HG02588 (cell line): Measurements from ENCODE around the gene RFNG.

Experiments used
- ATAC-seq: cut with Tn5 transposase; IDR thresholded peaks from one replicate; pipeline ENCODE4 v1.9.1; 2021; ENCODE audit warnings: mild to moderate bottlenecking, moderate library complexity; ENCODE audit not compliant: unreplicated experiment

RFNG gene

DNA sequence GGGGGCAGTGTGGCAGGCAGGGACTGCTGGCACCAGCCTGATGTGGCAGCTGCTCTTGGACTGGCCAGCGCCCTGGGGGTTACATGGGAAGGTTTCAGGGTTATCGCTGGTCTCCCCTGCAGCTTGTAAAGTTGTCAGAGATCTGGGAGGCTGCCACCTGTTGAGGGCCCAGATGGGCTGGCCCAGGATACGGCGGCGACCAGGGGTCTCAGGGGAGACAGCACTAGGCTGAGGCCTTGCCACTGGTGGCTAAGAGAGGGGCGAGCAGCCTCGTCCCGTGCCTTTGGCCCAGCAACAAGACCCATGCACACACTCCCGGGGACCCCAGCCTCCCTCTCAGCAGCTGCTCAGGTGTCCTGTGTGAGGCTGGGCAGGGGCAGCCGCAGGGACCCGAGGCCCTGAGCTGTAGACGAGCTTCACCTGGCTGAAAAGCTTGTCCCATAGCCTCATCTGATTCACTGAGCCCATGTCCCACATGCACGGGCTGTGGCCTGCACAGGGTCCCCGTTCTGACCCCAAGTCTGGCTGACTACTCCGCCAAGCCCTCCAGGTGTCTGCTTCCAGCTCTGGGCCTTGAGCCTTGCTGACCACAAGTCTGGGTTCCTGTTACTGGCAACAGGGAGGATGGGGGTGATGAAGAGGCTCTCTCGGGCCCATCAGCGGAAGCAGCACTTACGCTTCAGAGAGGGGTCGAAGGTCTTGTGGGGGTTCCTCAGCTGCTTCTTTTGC lies 7.8 kb upstream of the RFNG start:
- ATAC-seq: no peak

DNA sequence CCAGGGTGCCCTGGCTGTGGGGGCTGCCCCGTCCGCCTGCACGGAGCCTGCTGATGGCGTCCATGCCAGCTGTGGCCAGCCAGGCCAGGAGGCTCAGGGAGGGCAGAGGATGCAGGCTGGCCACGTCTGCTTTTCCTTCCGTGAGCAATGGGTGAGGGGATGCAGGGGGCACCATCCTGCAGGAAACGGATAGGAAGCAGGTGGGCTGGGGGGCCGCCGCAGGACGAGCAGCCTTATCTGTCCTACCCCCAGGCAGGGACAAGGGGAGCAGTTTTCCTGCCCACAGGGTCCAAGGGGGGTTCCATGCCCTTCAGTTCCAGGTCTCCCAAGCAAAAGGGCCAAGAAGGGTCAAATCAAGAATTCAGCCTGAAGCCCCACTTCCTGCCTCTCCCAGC lies 7.2 kb upstream of the RFNG start:
- ATAC-seq: no peak

DNA sequence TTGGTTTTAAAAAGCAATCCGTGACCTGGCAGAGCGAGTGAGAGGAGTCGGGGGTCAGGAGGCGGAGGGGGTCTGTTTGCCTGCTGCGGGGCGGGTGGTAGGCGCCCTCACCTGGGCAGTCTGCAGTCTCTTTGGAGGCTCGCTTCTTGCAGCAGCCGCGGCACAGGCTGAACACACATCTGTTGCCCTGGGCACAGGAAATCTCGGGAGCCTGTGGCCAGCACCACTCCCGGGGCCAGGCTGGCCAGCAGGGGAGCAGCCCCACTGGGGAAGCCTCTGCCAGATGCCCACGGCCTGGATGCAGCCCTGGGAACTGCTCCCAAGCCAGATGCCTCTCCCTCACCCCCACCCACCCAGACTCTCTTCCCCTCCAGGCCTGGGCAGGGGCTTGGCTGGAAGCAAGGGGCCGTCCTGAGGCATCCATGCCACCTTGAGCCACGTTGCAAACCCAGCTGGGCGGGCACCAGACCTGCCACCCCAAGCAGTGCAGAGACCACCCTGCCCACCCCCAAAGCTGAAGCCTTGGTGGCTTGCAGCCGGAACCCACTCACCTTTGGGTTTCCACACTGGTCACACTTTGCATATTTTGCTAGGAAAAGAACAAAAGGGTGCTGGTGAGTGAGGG lies 6.7 kb upstream of the RFNG start:
- ATAC-seq: no peak

DNA sequence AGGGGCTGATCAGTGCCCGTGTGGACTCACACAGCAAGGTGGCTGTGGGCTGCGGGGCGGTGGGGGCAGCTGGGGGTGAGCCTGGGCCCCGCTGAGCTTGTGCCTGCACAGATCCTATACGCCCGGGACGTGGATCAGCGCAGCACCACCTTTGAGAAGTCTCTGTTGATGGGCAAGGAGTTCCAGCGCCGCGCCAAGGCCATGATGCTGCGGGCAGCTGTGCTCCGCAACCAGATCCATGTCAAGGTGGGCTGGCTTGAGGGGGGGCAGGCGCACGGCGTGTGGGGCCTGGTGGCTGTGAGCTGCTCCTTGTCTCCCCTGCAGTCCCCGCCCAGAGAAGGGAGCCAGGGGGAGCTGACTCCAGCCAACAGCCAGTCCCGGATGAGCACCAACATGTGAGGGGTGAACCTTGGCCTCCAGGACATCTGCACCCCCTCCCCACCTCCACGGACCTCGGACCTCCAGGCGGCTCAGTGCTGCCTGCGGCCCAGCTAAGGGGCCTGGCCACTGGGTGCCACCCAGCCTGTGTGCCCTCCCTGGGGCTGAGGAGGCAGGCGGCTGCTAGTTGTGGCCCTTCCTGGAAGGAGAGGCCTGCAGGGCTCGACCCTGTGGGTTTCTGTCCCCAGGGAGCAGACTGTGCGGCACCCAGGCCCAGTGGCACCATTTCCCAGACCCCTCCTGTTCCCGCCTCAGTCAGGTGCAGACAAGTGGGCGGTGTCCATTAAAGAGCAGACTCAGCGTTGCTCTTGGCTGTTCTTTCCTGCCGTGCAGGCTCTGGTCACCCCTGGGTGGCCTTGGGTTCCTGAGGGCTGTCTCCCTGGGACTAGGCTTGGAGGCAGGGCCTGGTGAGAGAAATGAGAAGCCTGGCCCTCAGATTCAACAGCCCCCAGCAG lies 5.4 kb upstream of the RFNG start:
- no peak for ATAC-seq

DNA sequence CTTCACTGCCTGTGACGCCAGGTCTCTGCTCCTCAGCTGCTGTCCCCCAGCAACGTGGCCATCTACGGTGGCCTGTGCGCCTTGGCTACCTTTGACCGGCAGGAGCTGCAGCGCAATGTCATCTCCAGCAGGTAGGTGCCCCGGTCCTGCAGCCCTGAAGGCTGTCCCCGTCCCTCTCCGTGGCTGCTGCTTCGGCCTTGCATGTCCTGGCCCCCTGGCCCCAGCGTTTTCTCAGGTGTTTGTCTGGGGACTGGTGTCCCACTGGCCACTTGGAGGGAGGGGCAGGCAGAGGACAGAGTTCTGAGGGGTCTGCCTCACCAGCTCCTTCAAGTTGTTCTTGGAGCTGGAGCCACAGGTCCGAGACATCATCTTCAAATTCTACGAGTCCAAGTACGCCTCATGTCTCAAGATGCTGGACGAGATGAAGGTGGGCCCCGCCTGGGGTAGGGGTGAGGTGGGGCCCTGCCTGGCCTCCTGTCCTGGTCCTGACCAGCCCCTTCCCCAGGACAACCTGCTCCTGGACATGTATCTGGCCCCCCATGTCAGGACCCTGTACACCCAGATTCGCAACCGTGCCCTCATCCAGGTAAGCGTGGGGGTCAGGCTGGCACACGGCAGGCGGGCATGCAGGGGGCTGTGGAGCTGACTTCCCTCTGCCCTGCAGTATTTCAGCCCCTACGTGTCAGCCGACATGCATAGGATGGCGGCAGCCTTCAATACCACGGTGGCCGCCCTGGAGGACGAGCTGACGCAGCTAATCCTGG lies 4.5 kb upstream of the RFNG start:
- ATAC-seq: no peak

DNA sequence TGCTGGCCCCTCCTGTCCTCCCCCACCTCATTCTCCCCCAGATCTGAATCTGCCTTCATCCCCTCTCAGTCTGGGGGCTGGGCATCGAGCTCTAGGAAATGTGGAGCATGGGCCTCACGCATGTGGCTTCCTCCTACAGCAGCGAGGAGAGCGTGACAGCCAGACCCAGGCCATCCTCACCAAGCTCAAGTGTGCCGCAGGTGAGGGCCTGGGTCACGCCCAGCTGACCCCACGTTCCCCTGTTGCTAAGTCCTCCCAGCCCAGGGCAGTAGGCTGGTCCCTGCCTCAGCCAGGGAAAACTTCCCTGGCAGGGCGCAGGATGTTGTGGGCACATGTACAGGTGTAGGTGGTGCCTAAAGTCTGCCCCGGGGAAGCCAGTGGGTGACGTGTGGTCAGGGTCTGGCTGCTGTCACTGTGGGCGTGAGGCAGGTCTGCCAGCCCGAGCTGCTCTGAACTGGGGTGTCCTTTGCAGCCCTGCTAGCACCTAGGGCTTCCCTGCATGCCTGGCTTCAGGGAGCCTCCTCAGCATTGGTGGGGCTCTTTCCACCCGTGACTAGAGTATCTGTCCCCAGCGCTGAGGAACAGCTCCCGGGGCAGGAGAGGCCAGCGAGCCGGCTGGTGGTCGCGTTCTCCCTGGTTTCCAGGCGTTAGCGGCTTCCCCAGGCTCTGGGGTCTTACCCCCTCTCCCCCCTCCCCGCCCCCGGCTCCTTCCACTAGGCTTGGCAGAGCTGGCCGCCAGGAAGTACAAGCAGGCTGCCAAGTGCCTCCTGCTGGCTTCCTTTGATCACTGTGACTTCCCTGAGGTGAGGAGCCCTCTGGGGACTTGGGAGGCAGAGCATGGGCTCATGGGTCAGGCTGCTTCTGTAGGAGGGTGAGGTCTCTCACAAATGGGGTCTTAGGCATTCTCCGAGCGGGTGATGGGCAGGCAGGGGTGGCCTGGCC lies 3.7 kb upstream of the RFNG start:
- ATAC-seq: no peak

DNA sequence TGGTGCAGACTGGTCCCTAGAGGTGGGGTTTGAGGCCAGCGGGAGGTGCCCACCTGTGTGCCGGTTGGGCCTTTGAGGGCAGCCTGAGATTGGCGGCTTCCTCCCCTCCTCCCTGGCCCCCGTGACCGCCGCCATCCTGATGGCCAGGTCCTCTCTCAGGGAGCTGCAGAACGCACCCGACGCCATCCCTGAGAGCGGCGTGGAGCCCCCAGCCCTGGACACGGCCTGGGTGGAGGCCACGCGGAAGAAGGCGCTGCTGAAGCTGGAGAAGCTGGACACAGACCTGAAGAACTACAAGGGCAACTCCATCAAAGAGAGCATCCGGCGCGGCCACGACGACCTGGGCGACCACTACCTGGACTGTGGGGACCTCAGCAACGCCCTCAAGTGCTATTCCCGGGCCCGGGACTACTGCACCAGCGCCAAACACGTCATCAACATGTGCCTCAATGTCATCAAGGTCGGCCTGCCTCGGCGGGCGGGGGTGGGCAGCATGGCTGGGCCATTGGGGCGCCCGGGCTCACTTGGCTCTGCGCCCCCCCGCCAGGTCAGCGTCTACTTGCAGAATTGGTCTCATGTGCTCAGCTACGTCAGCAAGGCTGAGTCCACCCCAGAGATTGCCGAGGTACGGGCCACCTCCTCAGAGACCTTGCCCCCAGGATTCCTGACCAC lies 2.9 kb upstream of the RFNG start:
- ATAC-seq: no peak

DNA sequence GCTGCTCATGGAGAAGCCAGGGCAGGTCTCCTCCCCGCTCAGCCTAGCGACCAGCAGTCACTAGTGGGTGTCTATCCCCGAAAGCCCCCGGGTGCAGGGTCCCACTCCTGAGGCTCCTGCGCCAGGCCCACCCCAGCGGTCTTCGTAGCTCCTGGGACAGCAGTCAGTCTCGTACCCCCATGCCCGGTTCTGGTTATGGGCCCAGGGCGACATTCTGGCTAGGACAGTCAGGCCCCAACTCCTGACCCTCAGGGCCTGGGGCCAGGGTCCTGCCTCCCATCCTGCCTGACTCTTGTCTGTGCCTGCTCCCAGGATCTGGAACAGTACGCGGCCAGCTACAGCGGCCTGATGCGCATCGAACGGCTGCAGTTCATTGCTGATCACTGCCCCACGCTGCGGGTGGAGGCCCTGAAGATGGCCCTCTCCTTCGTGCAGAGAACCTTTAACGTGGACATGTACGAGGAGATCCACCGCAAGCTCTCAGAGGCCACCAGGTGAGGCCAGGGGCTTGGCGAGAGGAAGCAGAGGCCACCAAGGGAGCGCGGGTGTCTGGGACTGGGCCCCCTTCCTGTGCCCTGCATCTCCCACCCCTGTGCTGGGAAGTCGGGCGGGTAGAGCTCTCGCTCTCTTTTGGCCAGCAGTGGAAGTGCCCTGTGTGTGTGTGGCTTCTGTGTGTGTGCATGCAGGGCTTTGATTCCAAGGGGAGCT lies 2.1 kb upstream of the RFNG start:
- no peak for ATAC-seq

DNA sequence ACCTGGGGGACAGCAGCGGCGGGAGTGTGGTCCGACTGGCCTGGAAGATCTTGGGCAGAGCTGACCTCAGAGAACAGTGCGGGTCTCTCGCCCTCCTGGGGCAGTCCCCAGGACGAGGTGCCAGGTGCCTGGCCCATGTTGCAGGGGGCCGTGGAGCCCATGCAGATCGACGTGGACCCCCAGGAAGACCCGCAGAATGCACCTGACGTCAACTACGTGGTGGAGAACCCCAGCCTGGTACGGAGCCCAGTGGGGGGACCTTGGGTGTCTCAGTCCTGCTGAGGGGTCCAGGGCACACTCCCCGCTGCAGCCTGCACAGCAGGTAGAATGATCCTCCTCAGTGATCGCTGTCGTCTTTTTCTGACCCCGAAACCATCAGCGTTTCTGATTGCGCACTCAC lies 1.5 kb upstream of the RFNG start:
- ATAC-seq: no peak

DNA sequence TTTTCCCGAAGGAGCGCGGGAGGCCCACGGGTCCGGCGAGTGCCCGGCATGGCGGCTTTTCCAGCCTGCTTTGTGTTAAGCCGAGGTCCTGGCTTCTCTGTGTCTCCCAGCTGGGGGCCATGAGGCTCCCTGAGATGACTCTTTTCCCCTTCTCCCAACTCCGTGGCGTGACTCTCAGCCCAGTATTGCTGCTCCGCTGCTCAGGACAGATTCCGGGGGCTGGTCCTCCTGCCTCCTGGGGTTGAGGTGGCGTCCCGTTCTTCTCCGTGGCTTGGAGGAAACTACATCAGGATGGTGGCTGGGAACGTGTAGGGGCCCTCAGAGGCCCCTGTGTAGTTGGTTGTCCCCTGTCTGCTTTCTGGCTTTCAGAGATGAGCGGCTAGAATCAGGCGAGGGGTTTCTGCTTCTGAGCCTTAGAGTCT lies 1.0 kb upstream of the RFNG start:
- no peak for ATAC-seq

DNA sequence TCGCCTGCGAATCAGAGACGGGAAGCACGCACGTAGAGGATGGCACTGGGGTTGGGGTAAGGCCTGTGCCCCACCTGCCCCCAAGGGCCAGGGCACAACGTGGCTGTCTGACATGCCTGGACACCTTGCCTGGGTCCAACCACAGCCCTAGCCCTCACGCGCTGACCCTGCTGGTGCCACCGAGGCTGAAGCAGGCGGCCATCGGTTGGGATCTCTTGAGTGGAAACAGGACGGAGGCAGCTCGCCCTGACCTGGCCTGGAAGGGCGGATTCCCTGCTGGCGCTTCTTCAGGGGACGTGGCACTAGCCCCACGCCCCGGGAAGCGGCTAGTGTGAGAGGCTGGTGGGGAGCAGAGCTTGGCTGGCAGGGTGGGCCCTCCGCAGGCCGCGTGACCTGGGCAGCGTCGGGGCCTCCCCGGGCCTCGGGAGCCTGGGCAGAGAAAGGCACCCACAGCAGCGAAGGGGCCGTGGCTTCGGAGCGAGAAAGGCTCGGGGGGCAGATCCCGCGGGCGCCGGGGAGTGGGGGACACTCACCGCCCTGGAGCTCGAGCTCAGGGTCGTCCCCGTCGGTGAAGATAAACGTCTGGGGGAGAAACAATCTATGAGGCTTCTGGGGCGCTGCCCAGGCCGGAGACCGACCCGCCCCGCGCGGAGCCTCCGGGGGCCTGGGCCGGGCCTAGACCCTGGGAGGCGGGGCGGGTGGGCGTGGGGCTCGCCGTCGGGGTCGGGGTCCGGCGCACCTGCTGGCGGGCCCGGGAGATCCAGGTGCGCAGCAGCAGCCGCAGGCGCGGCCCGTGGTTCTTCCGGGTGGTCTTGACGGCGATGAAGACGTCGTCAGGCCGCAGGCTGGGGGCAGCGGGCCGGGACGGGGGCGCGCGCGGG lies 610 bp downstream of the RFNG start:
- ATAC-seq: no peak

DNA sequence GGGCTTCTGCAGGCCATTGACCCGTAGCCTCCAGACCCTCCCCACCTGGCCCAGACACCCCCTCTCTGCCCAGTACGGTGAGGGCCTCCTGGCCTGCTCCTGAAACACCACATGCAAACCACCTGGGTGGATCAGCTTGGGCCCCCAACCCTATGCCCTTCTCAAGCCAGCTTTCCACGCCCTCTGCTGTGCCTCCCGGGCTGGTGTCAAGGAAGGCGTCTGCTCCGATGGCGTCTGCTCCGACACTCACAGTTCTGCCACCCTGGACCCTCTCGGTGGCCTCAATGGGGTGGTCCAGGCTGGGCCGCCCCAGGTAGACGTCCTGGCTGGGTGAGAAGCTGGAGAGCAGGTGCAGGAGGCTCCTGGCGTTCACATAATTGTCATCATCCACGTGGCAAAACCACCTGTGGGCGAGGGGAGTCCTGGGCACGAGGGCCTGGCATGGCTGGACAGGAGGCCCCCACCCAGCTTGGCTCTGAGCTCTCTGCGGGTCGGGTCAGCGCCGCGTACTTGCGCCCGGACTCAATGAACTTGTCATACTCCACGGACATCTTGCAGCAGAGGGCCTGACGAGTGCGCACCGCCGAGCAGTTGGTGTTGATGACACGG lies 1.4 kb downstream of the RFNG start:
- no peak for ATAC-seq

DNA sequence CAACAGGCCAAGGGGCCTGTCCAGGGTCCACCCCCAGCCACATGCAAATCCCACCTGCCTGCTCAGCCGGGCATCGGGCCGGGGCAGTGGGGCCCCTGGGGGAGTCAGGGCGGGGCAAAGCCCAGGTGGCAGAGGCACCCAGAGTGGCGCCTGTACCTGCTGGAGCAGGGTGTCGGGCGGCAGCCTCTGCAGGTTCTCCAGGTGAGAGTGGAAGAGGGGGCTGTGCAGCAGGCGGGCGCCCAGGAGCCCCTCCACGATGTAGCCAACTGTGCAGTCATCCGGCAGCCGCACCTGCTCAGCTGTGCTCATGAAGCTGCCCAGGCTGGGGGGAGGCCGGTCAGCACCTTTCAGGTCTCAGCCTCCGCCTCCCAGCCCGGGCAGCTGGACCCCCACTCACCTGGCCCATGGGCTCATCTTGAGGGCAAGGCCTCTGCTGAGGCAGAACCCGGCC lies 2.1 kb downstream of the RFNG start:
- ATAC-seq: no peak

DNA sequence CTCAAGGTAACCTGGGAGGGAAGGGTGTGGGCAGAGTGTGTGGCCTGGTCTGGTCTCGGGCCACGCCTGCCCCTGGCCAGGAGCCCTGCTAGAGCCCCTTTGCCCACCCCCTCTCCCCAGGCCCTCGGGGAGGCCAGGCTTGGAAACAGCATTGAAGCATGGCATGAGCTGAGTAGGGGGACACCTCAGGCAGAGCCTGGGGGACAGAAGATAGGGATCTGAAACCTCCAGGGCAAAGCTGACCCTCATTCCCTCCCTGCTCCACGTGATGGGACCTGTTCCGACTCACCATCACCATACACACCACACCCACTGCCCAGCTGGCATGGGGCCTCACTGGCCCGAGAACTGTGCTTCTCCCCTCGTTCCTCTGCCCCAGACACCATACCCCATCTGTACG lies 2.5 kb downstream of the RFNG start:
- no peak for ATAC-seq

DNA sequence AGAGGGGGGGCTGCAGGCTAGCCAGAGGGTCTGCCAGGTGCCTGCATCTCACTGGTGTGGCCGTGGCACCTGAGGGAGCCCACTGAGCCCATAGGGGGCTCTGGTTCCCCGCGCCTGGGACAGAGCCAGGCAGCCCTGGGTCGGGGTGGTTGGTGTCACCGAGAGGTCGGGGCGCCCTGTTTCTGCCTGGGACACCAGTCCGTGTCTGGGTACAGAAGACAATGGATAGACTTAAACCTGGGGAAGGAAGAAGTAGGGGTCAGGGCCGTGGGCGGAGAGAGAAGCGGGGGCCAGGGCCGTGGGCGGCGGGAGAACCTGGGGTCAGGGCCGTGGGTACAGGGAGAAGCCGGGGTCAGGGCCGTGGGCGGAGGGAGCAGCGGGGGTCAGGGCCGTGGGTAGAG lies 3.0 kb downstream of the RFNG start:
- no peak for ATAC-seq

DNA sequence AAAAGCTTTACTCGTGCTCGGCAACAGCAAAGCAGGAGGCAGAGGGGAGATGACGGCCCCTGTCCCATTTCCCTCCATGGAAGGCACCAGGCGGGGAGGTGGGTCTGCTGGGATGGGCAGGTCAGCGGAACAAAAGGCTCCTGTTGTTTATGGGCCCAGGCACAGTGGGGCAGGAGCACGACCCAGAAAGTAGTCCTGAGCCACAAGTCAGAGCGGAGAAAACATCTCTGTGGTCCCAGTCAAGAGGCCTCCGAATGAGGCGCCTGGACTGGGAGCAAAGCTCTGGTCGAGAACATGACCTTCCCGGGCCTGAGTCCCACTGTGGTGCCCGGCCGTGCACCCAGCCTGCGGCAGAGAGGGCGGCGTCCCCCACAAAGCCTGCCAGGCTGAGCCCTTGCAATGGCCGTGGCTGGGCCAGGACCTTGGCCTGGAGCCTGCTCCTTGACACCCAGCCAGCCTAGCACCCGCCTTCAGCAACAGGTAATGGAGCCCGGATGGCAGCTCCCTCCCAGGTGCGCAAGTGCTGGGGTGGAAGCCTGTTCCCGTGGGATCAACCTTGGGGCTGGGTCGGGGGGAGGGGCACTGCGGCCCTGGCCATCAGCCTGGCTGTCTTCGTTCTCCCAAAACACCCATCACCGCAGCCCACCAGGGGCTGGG lies 3.6 kb downstream of the RFNG start:
- no peak for ATAC-seq

DNA sequence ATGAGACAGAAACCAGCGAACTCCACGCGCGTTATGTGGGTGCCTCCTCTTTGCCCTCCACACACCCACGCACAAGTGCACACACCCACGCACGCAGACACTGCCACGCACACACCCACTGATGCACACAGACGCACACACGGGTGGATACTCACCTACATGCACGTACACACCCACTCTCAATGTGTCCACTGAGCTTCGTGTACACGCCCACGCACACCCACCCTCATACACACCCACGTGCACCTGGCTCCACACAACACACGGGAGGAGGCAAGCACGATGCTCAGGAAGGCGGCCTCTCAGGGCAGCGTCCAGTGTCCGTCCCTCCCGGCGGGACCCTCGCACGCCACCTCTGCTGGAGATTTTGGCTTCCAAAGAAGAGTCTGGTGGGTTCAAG lies 4.2 kb downstream of the RFNG start:
- ATAC-seq: no peak
